HepG2 (cell line): Measurements from ENCODE around the gene CLEC18C. TPM values are rescaled to one million over a fixed set of nuclear protein-coding genes. Genes with fewer than 3 reads are reported as not detected.

Experiments used
- AHDC1 ChIP-seq: sonication (generic); formaldehyde crosslinking; IDR thresholded peaks from 2 replicates; pipeline ENCODE4 v1.5.1; 2020; ENCODE audit warnings: mild to moderate bottlenecking, missing genetic modification reagents, borderline replicate concordance
- FOSL1 ChIP-seq: sonication (generic); formaldehyde crosslinking; IDR thresholded peaks from 2 replicates; pipeline ENCODE4 v1.9.0; 2021; ENCODE audit warnings: missing genetic modification reagents, borderline replicate concordance
- HNRNPUL1 ChIP-seq: fragments of 200-400 bp; formaldehyde crosslinking; IDR thresholded peaks from 2 replicates; pipeline ENCODE4 v1.6.1; 2017; ENCODE audit warnings: low read depth, mild to moderate bottlenecking, low read length, moderate library complexity
- HOMEZ ChIP-seq: IDR thresholded peaks from 2 replicates; pipeline ENCODE4 v1.6.1; 2016; ENCODE audit warnings: low read depth
- ISX ChIP-seq: sonication (generic); formaldehyde crosslinking; conservative IDR thresholded peaks from 2 replicates; pipeline ENCODE4 v1.5.0; 2020; ENCODE audit warnings: missing genetic modification reagents
- LBX2 ChIP-seq: sonication (generic); formaldehyde crosslinking; IDR thresholded peaks from 2 replicates; pipeline ENCODE4 v1.5.0; 2020; ENCODE audit warnings: missing genetic modification reagents, mild to moderate bottlenecking, borderline replicate concordance
- MAFG ChIP-seq: sonication (generic); formaldehyde crosslinking; IDR thresholded peaks from 2 replicates; pipeline ENCODE4 v1.5.1; 2020; ENCODE audit warnings: mild to moderate bottlenecking, missing genetic modification reagents
- MTA3 ChIP-seq: sonication (generic); formaldehyde crosslinking; IDR thresholded peaks from 2 replicates; pipeline ENCODE4 v1.4.0; 2020; ENCODE audit warnings: missing genetic modification reagents
- NR3C1 ChIP-seq: sonication (generic); formaldehyde crosslinking; IDR thresholded peaks from 2 replicates; pipeline ENCODE4 v1.4.0; 2020; ENCODE audit warnings: missing genetic modification reagents
- PRDM4 ChIP-seq: sonication (generic); formaldehyde crosslinking; IDR thresholded peaks from 2 replicates; pipeline ENCODE4 v1.9.0; 2021; ENCODE audit warnings: missing genetic modification reagents, borderline replicate concordance
- TBL1XR1 ChIP-seq: fragments of 150-350 bp; IDR thresholded peaks from 2 replicates; pipeline ENCODE4 v1.6.1; 2014; ENCODE audit warnings: borderline replicate concordance, low read length; ENCODE audit not compliant: partially characterized antibody
- TBX2 ChIP-seq: sonication (generic); formaldehyde crosslinking; IDR thresholded peaks from 2 replicates; pipeline ENCODE4 v1.5.0; 2020; ENCODE audit warnings: missing genetic modification reagents, mild to moderate bottlenecking, borderline replicate concordance
- ZBTB42 ChIP-seq: sonication (generic); formaldehyde crosslinking; IDR thresholded peaks from 2 replicates; pipeline ENCODE4 v1.5.0; 2020; ENCODE audit warnings: mild to moderate bottlenecking, missing genetic modification reagents
- ZBTB8A ChIP-seq: sonication (generic); formaldehyde crosslinking; IDR thresholded peaks from 2 replicates; pipeline ENCODE4 v1.4.0; 2020; ENCODE audit warnings: mild to moderate bottlenecking, low read depth, missing genetic modification reagents, borderline replicate concordance
- ZFP62 ChIP-seq: sonication (generic); formaldehyde crosslinking; IDR thresholded peaks from 2 replicates; pipeline ENCODE4 v1.4.0; 2020; ENCODE audit warnings: missing genetic modification reagents
- ZIK1 ChIP-seq: sonication (generic); formaldehyde crosslinking; IDR thresholded peaks from 2 replicates; pipeline ENCODE4 v1.5.0; 2020; ENCODE audit warnings: mild to moderate bottlenecking, low read depth, missing genetic modification reagents, borderline replicate concordance
- ZNF256 ChIP-seq: sonication (generic); formaldehyde crosslinking; conservative IDR thresholded peaks from 2 replicates; pipeline ENCODE4 v1.4.0; 2020; ENCODE audit warnings: missing genetic modification reagents
- ZNF282 ChIP-seq: fragments of 450-650 bp; IDR thresholded peaks from 2 replicates; pipeline ENCODE4 v1.6.1; 2018; ENCODE audit not compliant: partially characterized antibody
- ZNF343 ChIP-seq: sonication (generic); formaldehyde crosslinking; IDR thresholded peaks from 2 replicates; pipeline ENCODE4 v1.4.0; 2020; ENCODE audit warnings: mild to moderate bottlenecking, missing genetic modification reagents
- ZNF572 ChIP-seq: sonication (generic); formaldehyde crosslinking; IDR thresholded peaks from 2 replicates; pipeline ENCODE4 v1.5.1; 2020; ENCODE audit warnings: mild to moderate bottlenecking, missing genetic modification reagents
- ZNF792 ChIP-seq: IDR thresholded peaks from 2 replicates; pipeline ENCODE4 v1.6.1; 2016
- polyA plus RNA-seq, 8 experiments: library from polyadenylated mRNA; depleted of rRNA in 3 of 8; stranded (reverse) in 7 of 8; unstranded in 1 of 8; fragments of >200 nt; fragmentation: Illumina TruSeq in 4 of 8; extraction: Trizol in 4 of 8; gene quantifications; 2 replicates each; pipeline versions ENCODE4 v1.2.1 to v1.2.3, GENCODE V29; 2011 to 2016; ENCODE audit warnings: low read depth in 4 of 8, missing spikeins in 1 of 8, mixed read lengths in 1 of 8; ENCODE audit not compliant: insufficient read depth in 1 of 8
- total RNA-seq, 5 experiments: library from RNA; depleted of rRNA; stranded (reverse); fragments of >200 nt; fragmentation: Illumina TruSeq; extraction: Trizol; gene quantifications; 2 replicates each; pipeline ENCODE4 v1.2.3, GENCODE V29; 2016; ENCODE audit warnings: low read depth in 1 of 5

Gene CLEC18C
- total and polyA plus RNA-seq, 2 of the 13 experiments (the other 11 are each of a cell fraction or from before 2014, with no cell fraction given), result 0.15 to 0.29 TPM

GRCh38 chr16:70152578-70153302 lies 20.8 kb upstream of the CLEC18C start (continued):
- TF ChIP-seq PRDM4 (no peak), ZNF256 (CRISPR knock-in tag) (no peak), MTA3 (no peak), ZBTB42 (CRISPR knock-in tag) (no peak), AHDC1 (no peak; the same call in 1 of the 2 replicates), LBX2 (no peak), NR3C1 (CRISPR knock-in tag) (no peak), ZNF282 (no peak), HOMEZ (CRISPR knock-in tag) (peak; percentile 50; the same call in 1 of the 2 replicates), FOSL1 (CRISPR knock-in tag) (no peak), TBX2 (CRISPR knock-in tag) (no peak), ZBTB8A (CRISPR knock-in tag) (no peak), HNRNPUL1 (no peak), ZNF343 (CRISPR knock-in tag) (no peak), ZNF792 (CRISPR knock-in tag) (peak; percentile 67), ZIK1 (CRISPR knock-in tag) (no peak; the same call in 1 of the 2 replicates), ZNF572 (no peak), ZFP62 (CRISPR knock-in tag) (no peak), ISX (no peak), TBL1XR1 (no peak), MAFG (CRISPR knock-in tag) (no peak)
